ENCODE data around the gene ACTL9.

The ACTL9 gene

GRCh38 chr19:8731428-8732169, 33.0 kb upstream of the ACTL9 start:
- Histone ChIP-seq H3K79me2 (ENCODE audit: control insufficient read depth, low read length) (no peaks in the 10 kb centered on the region), H3K4me2 (ENCODE audit: low read length) (no peak overlapping the region), H3K4me1 (ENCODE audit: control insufficient read depth, low read length) (no peaks in the 10 kb centered on the region), H3K9me2 (replicated peaks; ENCODE audit: control insufficient read depth, low read length) (no peaks in the 10 kb centered on the region), H4K20me1 (ENCODE audit: control insufficient read depth, insufficient read depth, low read depth, low read length) (no peaks in the 10 kb centered on the region), H3K27me3 (ENCODE audit: control insufficient read depth, low read length) (no peaks in the 10 kb centered on the region), H3K36me3 (ENCODE audit: control insufficient read depth, low read length) (no peaks in the 10 kb centered on the region), H3K9me3 (ENCODE audit: control insufficient read depth, insufficient read depth, low read length) (no peaks in the 10 kb centered on the region), H3F3A (ENCODE audit: control insufficient read depth, insufficient read depth) (no peaks in the 10 kb centered on the region), H3K27ac (ENCODE audit: low read depth, low read length) (no peak overlapping the region), H3K4me3 (ENCODE audit: low read length) (no peak overlapping the region)
- no peak for TF ChIP-seq EZH2phosphoT487 (IDR thresholded peaks at IDR 0.05; ENCODE audit: borderline replicate concordance, low read length)
- TF ChIP-seq, protein P1, sequence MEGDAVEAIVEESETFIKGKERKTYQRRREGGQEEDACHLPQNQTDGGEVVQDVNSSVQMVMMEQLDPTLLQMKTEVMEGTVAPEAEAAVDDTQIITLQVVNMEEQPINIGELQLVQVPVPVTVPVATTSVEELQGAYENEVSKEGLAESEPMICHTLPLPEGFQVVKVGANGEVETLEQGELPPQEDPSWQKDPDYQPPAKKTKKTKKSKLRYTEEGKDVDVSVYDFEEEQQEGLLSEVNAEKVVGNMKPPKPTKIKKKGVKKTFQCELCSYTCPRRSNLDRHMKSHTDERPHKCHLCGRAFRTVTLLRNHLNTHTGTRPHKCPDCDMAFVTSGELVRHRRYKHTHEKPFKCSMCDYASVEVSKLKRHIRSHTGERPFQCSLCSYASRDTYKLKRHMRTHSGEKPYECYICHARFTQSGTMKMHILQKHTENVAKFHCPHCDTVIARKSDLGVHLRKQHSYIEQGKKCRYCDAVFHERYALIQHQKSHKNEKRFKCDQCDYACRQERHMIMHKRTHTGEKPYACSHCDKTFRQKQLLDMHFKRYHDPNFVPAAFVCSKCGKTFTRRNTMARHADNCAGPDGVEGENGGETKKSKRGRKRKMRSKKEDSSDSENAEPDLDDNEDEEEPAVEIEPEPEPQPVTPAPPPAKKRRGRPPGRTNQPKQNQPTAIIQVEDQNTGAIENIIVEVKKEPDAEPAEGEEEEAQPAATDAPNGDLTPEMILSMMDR (IDR thresholded peaks at IDR 0.05; ENCODE audit: low read depth, low read length, poor library complexity, severe bottlenecking) = no peak

- Histone ChIP-seq H3K4me2 (ENCODE audit: low read length) (no peak overlapping the region), H3K36me3 (ENCODE audit: control insufficient read depth, low read length) (no peaks in the 10 kb centered on the region), H3K27me3 (ENCODE audit: control insufficient read depth, low read length) (no peaks in the 10 kb centered on the region), H3K79me2 (ENCODE audit: control insufficient read depth, low read length) (no peaks in the 10 kb centered on the region), H4K20me1 (ENCODE audit: control insufficient read depth, insufficient read depth, low read depth, low read length) (no peaks in the 10 kb centered on the region), H3F3A (ENCODE audit: control insufficient read depth, insufficient read depth) (no peaks in the 10 kb centered on the region), H3K27ac (ENCODE audit: low read depth, low read length) (no peak overlapping the region), H3K9me3 (ENCODE audit: control insufficient read depth, insufficient read depth, low read length) (no peaks in the 10 kb centered on the region), H3K9me2 (replicated peaks; ENCODE audit: control insufficient read depth, low read length) (no peaks in the 10 kb centered on the region), H3K4me3 (ENCODE audit: low read length) (no peak overlapping the region), H3K4me1 (ENCODE audit: control insufficient read depth, low read length) (no peaks in the 10 kb centered on the region)
- no peak for TF ChIP-seq EZH2phosphoT487 (IDR thresholded peaks at IDR 0.05; ENCODE audit: borderline replicate concordance, low read length)
- TF ChIP-seq, protein P1 (IDR thresholded peaks at IDR 0.05; ENCODE audit: low read depth, low read length, poor library complexity, severe bottlenecking) = no peak
These were observed 25.7 kb upstream of the ACTL9 start for GRCh38 chr19:8724276-8724675.

DNA sequence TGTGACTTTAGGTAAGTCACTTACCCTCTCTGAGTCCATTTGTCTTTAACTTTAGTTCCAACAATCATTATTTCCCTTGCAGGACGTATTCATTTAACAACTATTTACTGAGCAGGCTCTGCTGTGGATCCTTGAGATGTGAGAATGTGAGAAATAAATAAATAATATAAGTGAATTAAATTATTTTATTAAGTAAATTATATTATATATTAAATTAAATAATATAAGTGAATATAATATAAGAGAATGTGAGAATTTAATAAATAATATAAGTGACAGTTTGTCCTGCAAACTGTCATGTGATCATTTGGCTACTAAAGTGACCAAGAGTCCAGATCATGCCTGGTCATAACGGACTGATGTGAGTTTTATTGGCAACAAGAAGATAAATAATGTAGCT, 23.4 kb upstream of the ACTL9 start:
- Histone ChIP-seq H3K4me2 (ENCODE audit: low read length) (no peak overlapping the region), H4K20me1 (ENCODE audit: control insufficient read depth, insufficient read depth, low read depth, low read length) (no peaks in the 10 kb centered on the region), H3F3A (ENCODE audit: control insufficient read depth, insufficient read depth) (no peaks in the 10 kb centered on the region), H3K9me2 (replicated peaks; ENCODE audit: control insufficient read depth, low read length) (no peaks in the 10 kb centered on the region), H3K9me3 (ENCODE audit: control insufficient read depth, insufficient read depth, low read length) (no peaks in the 10 kb centered on the region), H3K79me2 (ENCODE audit: control insufficient read depth, low read length) (no peaks in the 10 kb centered on the region), H3K36me3 (ENCODE audit: control insufficient read depth, low read length) (no peaks in the 10 kb centered on the region), H3K4me1 (ENCODE audit: control insufficient read depth, low read length) (no peaks in the 10 kb centered on the region), H3K27ac (ENCODE audit: low read depth, low read length) (no peak overlapping the region), H3K4me3 (ENCODE audit: low read length) (no peak overlapping the region), H3K27me3 (ENCODE audit: control insufficient read depth, low read length) (no peaks in the 10 kb centered on the region)
- TF ChIP-seq, protein P1 (IDR thresholded peaks at IDR 0.05; ENCODE audit: low read depth, low read length, poor library complexity, severe bottlenecking) = no peak
- no peak for TF ChIP-seq EZH2phosphoT487 (IDR thresholded peaks at IDR 0.05; ENCODE audit: borderline replicate concordance, low read length)
